GM08714 (cell line): ENCODE data around the gene NFILZ.
"Not testable (repeated sequence)": the region's sequence is repeated elsewhere in the genome, so short reads cannot be mapped to it uniquely, and the experiment has no call there.

ENCODE experiments used
- H3K4me3 ChIP-seq: fragments of 200-500 bp; sonication (Bioruptor generic); 2 replicates; pipeline ENCODE4 v1.5.1; 2014; ENCODE audit warnings: mild to moderate bottlenecking, low read length, inconsistent platforms
- ZNF274 ChIP-seq: IDR thresholded peaks from 2 replicates; pipeline ENCODE4 v1.6.1; 2012; ENCODE audit warnings: mild to moderate bottlenecking, low read depth, low read length

The NFILZ gene

GRCh38 chr19:8617984-8618383, 12.4 kb upstream of the NFILZ start:
- TF ChIP-seq ZNF274: no peak
- no peak overlapping the region for H3K4me3 ChIP-seq

- no peak overlapping the region for H3K4me3 ChIP-seq
- TF ChIP-seq ZNF274: no peak
These were observed 11.7 kb upstream of the NFILZ start for GRCh38 chr19:8618751-8619150.

DNA sequence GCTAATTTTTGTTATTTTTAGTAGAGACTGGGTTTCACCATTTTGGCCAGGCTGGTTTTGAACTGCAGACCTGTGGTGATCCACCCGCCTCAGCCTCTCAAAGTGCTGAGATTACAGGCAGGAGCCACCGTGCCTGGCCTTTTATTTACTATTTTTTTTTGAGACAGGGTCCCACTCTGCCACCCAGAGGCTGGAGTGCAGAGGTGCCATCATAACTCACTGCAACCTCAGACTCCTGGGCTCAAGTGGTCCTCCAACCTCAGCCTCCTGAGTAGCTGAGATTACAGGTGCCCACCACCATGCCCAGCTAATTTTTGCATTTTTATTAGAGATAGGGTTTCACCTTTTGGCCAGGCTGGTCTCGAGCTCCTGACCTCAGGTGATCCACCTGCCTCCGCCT, 7.5 kb upstream of the NFILZ start:
- not testable (repeated sequence) for H3K4me3 ChIP-seq

DNA sequence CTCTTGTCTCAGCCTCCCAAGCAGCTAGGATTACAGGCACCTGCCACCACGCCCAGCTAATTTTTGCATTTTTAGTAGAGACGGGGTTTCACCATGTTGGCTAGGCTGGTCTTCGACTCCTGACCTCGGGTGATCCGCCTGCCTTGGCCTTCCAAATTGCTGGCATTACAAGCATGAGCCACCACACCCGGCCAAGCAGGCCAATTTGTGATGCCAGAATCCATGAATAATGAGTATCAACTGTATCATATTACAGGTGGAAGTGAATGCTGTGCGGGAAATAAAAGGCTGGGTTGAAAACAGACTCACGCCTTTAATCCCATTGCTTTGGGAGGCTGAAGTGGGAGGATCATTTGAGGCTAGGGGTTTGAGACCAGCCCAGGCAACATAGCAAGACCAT, 3.6 kb upstream of the NFILZ start:
- TF ChIP-seq ZNF274: no peak
- no peak overlapping the region for H3K4me3 ChIP-seq

GRCh38 chr19:8629184-8629583, 1.2 kb upstream of the NFILZ start:
- TF ChIP-seq ZNF274: no peak
- no peak overlapping the region for H3K4me3 ChIP-seq

- H3K4me3 ChIP-seq: no peak overlapping the region
- TF ChIP-seq ZNF274: no peak
These were observed 477 bp downstream of the NFILZ start for GRCh38 chr19:8630796-8631424.

GRCh38 chr19:8631425-8631819, 989 bp downstream of the NFILZ start:
- no peak for TF ChIP-seq ZNF274

DNA sequence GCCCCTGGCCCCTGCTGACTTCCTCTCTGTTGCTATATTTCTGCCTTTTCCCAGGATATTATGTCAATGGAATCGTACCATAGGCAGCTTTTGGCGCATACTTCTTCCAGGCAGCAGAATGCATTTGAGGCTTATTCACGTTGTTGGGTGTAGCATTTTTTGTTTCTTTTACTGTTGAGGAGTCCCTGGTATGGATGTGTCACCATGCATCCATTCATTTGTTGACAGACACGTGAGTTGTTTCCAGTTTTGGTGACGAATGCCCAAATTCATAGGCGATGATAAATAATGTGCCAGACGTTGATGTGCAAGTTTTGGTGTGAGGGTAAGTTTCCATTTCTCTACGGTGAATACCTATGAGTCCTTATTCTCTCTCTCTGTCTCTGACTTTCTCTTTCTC, 5.0 kb downstream of the NFILZ start:
- H3K4me3 ChIP-seq: no peak overlapping the region
- no peak for TF ChIP-seq ZNF274

More at GRCh38 chr19:8631425-8631819, 989 bp downstream of the NFILZ start:
- H3K4me3 ChIP-seq: no peak overlapping the region

DNA sequence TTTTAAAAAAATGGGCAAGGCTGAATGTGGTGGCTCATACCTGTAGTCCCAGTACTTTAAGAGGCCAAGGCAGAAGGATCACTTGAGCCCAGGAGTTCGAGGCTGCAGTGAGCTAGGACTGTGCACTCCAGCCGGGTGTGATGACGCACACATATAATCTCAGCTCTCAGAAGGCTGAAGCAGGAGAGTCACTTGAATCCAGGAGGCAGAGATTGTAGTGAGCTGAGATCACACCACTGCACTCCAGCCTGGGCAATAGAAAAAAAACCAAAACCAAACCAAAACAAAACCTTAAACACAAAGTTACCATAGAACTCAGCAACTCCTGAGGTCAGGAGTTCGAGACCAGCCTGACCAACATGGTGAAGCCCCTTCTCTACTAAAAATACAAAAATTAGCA, 6.6 kb downstream of the NFILZ start:
- H3K4me3 ChIP-seq: not testable (repeated sequence)

GRCh38 chr19:8638078-8638619, 7.7 kb downstream of the NFILZ start:
- no peak for TF ChIP-seq ZNF274
- no peak overlapping the region for H3K4me3 ChIP-seq

GRCh38 chr19:8639821-8640401, 9.5 kb downstream of the NFILZ start:
- no peak for TF ChIP-seq ZNF274
- no peak overlapping the region for H3K4me3 ChIP-seq

- TF ChIP-seq ZNF274: no peak
- no peak overlapping the region for H3K4me3 ChIP-seq
These were observed 10.1 kb downstream of the NFILZ start for GRCh38 chr19:8640402-8641004.

DNA sequence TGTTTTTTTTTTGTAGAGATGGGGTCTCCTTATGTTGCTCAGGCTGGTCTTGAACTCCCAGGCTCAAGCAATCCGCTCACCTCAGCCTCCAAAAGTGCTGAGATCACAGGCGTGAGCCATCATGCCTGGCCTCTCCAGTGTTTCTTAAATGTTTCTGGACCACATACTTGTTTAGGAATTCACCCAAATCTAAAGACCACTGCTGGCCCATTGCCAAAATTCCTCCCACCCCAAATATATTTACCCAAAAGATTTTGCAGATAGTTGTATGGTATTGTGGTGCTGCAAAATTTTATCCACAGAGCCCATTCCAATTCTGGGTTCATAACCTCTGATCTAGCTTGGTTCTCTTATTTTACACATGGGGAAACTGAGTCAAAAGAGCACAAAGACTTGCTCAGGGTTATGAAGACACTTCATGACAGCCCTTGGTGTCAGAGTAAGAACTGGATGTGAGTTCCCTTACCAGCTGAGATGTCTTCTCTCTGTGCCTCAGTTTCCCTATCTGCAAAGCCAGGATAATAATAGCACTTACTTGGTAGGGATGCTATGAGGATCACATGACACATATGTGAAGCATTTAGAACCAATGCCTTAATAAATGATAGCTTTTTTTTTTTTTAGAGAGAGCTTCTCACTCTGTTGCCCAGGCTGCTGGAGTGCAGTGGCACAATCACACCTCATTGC, 10.9 kb downstream of the NFILZ start:
- TF ChIP-seq ZNF274: no peak

GRCh38 chr19:8641908-8642547, 11.6 kb downstream of the NFILZ start:
- no peak overlapping the region for H3K4me3 ChIP-seq
- no peak for TF ChIP-seq ZNF274

More for the DNA sequence above, 10.9 kb downstream of the NFILZ start:
- no peak overlapping the region for H3K4me3 ChIP-seq
